Stomach (tissue), 9 donors: Measurements from ENCODE around the gene RNF220. TPM values are rescaled to one million over a fixed set of nuclear protein-coding genes. Genes with fewer than 3 reads are reported as not detected.

ENCODE experiments used
- DNase-seq, 2 donors: peaks; one replicate each; pipeline versions ENCODE4 v3.0.0 to v3.0.0-alpha.2; 2013 to 2019
- H3K27ac ChIP-seq, 5 donors: fragments of 200-600 bp in 4 of 5; sonication (generic) in 4 of 5; one replicate each; pipeline ENCODE4 v1.5.1; 2013 to 2019; ENCODE audit warnings: mild to moderate bottlenecking in 1 of 5, moderate library complexity in 1 of 5
- H3K27me3 ChIP-seq, 3 donors: fragments of 200-600 bp; sonication (generic); one replicate each; pipeline ENCODE4 v1.5.1; 2017 to 2019; ENCODE audit warnings: mixed run types in 1 of 3
- H3K36me3 ChIP-seq, 4 donors: fragments of 200-600 bp; sonication (generic); 1 replicate in 3 of 4; 2 replicates in 1 of 4; pipeline ENCODE4 v1.5.1; 2016 to 2019
- H3K4me1 ChIP-seq, 4 donors: fragments of 200-600 bp; sonication (generic); one replicate each; pipeline ENCODE4 v1.5.1; 2016 to 2019
- H3K4me3 ChIP-seq, 4 donors: fragments of 200-600 bp; sonication (generic) in 3 of 4; one replicate each; pipeline ENCODE4 v1.5.1; 2016 to 2019; ENCODE audit warnings: mild to moderate bottlenecking in 1 of 4
- H3K9me3 ChIP-seq, 4 donors: fragments of 200-600 bp; sonication (generic); one replicate each; pipeline ENCODE4 v1.5.1; 2016 to 2019
- EP300 ChIP-seq: sonication (generic); formaldehyde crosslinking; IDR thresholded peaks from one replicate; pipeline ENCODE4 v1.6.1; 2017; ENCODE audit warnings: antibody characterized with exemption
- POLR2A ChIP-seq, 4 donors: fragments of 450-650 bp; IDR thresholded peaks; one replicate each; pipeline ENCODE4 v1.6.1; 2016; ENCODE audit warnings: antibody characterized with exemption in 4 of 4, control low read depth in 2 of 4, mild to moderate bottlenecking in 1 of 4, moderate library complexity in 1 of 4
- POLR2AphosphoS5 ChIP-seq, 3 donors: sonication (generic); formaldehyde crosslinking; IDR thresholded peaks; one replicate each; pipeline ENCODE4 v1.6.1; 2016; ENCODE audit warnings: antibody characterized with exemption in 3 of 3
- WGBS, 5 donors: extraction: QIAGEN DNeasy Blood & Tissue Kit in 3 of 5; methylation state at CpG; one replicate each; pipeline versions ENCODE4 v1.1.5 to v1.1.7; 2013 to 2018; 5-methylcytosine and 5-hydroxymethylcytosine counted together
- intact Hi-C: fragments of 100-400 bp; cut with DNase I; formaldehyde crosslinking; loops from one replicate; pipeline ENCODE4 v1.15.1; 2023; ENCODE audit warnings: low total_unique reads
- polyA plus RNA-seq, 3 donors: library from polyadenylated mRNA; stranded (reverse); fragments of 200-250 nt; gene quantifications; one replicate each; pipeline ENCODE4 v1.2.3, GENCODE V29; 2013
- total RNA-seq, 5 donors: library from RNA; depleted of rRNA; stranded (reverse); fragments of >200 nt; gene quantifications; one replicate each; pipeline versions ENCODE4 v1.1.0 to v1.2.3, GENCODE V29; 2014 to 2016
- TF ChIP-seq, protein P1 (sequence below), 7 experiments: fragments of 450-650 bp in 4 of 7; fragments of 200-600 bp in 3 of 7; sonication (generic) in 3 of 7; IDR thresholded peaks; one replicate each; pipeline ENCODE4 v1.5.1; 2016 to 2019; ENCODE audit warnings: antibody characterized with exemption in 7 of 7, control low read depth in 2 of 7, mild to moderate bottlenecking in 1 of 7
- donor health status: healthy with polysubstance abuse.
- donor health status: Bipolar disorder and iron deficiency.
- donor health status: healthy.

RNF220 gene
- total and polyA plus RNA-seq, 8 donors, result 21.0 to 207 (median 47.2) TPM

DNA sequence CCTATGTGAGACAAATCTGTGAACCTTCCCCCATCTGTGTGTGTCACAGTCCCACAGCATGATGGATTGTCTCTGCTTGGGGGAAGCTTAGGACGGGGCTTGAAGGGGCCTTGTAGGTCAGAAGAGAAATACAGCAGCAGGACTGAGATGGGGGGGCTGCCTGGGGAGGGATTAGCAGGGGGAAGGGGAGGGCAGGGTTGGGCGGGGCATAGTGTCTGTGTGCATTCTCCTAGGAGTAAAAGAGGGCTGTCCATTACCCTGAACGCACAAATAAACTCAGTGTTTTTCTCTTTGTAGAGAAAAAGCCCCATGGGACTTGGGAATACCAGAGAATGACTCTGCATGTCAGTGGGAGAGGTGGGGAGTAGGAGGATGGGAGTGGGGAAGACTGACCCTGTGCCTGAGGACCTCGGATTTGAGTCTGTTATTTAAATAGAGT lies 16.4 kb downstream of the RNF220 start:
- intact Hi-C loops, result no loop called here
- DNase-seq, result no peak
- H3K4me3 ChIP-seq, result no peak overlapping the region
- H3K4me1 ChIP-seq, result peaks cover 10 to 34% (median 27%) of the 10 kb centered on the region in 4 donors
- 34 to 57% (median 48%) methylated on average over 4 of the region's 4 CpGs for WGBS, 5 donors
- peak overlapping the region in 1 of 5 donors; percentile 4 for H3K27ac ChIP-seq
- peaks cover 14 to 95% (median 64%) of the 10 kb centered on the region in 3 donors for H3K27me3 ChIP-seq
- H3K36me3 ChIP-seq, result no peaks in the 10 kb centered on the region
- TF ChIP-seq EP300, result no peak
- TF ChIP-seq, protein P1, sequence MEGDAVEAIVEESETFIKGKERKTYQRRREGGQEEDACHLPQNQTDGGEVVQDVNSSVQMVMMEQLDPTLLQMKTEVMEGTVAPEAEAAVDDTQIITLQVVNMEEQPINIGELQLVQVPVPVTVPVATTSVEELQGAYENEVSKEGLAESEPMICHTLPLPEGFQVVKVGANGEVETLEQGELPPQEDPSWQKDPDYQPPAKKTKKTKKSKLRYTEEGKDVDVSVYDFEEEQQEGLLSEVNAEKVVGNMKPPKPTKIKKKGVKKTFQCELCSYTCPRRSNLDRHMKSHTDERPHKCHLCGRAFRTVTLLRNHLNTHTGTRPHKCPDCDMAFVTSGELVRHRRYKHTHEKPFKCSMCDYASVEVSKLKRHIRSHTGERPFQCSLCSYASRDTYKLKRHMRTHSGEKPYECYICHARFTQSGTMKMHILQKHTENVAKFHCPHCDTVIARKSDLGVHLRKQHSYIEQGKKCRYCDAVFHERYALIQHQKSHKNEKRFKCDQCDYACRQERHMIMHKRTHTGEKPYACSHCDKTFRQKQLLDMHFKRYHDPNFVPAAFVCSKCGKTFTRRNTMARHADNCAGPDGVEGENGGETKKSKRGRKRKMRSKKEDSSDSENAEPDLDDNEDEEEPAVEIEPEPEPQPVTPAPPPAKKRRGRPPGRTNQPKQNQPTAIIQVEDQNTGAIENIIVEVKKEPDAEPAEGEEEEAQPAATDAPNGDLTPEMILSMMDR (IDR thresholded peaks at IDR 0.05), result no peak
- no peak for TF ChIP-seq POLR2AphosphoS5 (IDR thresholded peaks at IDR 0.05)
- TF ChIP-seq POLR2A (IDR thresholded peaks at IDR 0.05), result no peak
- no peaks in the 10 kb centered on the region for H3K9me3 ChIP-seq

DNA sequence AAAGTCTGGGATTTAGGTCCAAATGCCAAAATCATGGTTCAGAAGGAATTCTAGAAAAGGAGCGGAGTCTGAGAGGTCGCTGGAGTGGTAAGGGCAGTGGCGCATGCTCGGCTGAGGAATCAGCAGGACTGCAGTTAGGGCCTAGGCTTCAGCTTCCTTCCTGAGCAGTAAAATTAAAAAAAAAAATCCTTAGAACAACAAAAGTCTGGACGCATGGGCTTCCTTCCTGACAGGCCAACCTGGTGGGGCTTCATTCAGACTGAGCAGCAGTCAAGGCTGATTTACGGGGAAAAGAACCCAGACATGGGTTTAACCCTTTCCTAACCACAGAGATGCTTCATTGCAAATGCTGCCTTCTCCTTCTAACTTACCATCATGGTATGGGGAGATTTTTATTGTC lies 17.1 kb downstream of the RNF220 start:
- 54 to 82% (median 57%) methylated on average over 6 of the region's 6 CpGs for WGBS, 5 donors

DNA sequence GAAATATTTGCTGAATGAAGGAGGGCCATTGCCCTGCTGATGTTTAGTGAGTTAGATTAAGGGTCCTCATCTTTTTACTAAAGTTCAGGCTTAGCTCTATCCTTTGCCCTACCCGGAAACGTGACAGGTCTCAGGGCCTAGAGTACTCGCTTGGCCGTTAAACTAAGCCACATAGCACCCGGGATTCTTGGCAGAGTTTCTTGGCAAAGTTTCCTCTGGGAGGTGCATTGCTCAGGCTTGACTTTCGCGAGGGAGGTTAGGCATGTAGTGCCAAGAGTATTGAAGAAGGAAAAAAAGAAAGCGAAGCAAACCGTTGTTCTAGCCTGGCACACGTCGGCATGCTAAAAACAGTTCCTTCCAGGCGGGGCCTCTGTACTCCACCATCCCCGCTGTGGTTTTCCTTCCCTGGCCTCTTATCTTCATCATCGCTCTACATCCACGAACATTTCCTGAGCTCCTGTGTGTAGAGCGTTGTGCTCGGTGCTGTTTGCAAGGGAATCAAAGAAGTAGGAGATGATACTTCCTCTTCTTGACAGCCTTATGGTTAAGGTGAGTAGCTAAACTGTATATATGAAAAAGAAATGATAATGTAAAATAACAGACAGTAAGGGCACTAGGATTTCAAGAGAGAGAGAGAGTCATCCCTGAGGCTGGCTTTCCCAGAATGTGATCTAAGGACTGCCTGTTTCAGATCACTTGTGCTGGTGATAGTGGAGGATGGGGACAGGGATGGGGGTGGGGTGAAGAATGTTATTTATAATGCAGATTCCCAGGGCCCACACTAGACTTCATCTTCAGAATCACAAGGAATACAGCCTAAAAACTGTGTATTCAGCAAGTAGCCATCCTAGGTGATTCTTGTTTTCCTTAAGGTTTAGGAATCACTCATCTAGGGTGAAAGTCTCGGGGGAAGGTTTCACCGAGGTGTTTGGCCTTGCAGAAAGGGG lies 18.8 kb downstream of the RNF220 start:
- peak overlapping the region in 1 of 4 donors; percentile 10 for H3K4me3 ChIP-seq
- no peaks in the 10 kb centered on the region for H3K9me3 ChIP-seq
- peaks cover 0 to 95% (median 55%) of the 10 kb centered on the region in 3 donors for H3K27me3 ChIP-seq
- TF ChIP-seq, protein P1 (IDR thresholded peaks at IDR 0.05), result no peak
- TF ChIP-seq POLR2AphosphoS5 (IDR thresholded peaks at IDR 0.05), result peak in 2 of 3 donors; percentile 32 to 54
- no peak for TF ChIP-seq POLR2A (IDR thresholded peaks at IDR 0.05)
- TF ChIP-seq EP300, result no peak
- no peaks in the 10 kb centered on the region for H3K36me3 ChIP-seq
- H3K27ac ChIP-seq, result peak overlapping the region in 3 of 5 donors; percentile 7 to 29 (median 25)
- H3K4me1 ChIP-seq, result peaks cover 0 to 17% (median 13%) of the 10 kb centered on the region in 4 donors
- intact Hi-C loops, result no loop called here
- 12 to 15% (median 15%) methylated on average over 19 of the region's 19 CpGs for WGBS, 5 donors
- DNase-seq, result peak; percentile 67 to 87

More for the DNA sequence above, 17.1 kb downstream of the RNF220 start:
- Histone ChIP-seq H3K9me3 (no peaks in the 10 kb centered on the region), H3K4me3 (no peak overlapping the region), H3K27me3 (peaks cover 12 to 95% (median 62%) of the 10 kb centered on the region in 3 donors), H3K36me3 (no peaks in the 10 kb centered on the region), H3K4me1 (peaks cover 9 to 31% (median 26%) of the 10 kb centered on the region in 4 donors), H3K27ac (peak overlapping the region in 1 of 5 donors; percentile 4)
- intact Hi-C loops, result no loop called here
- DNase-seq, result peak in 1 of 2 donors; percentile 29
- TF ChIP-seq EP300, result no peak
- TF ChIP-seq, protein P1 (IDR thresholded peaks at IDR 0.05), result no peak
- no peak for TF ChIP-seq POLR2AphosphoS5 (IDR thresholded peaks at IDR 0.05)
- no peak for TF ChIP-seq POLR2A (IDR thresholded peaks at IDR 0.05)

DNA sequence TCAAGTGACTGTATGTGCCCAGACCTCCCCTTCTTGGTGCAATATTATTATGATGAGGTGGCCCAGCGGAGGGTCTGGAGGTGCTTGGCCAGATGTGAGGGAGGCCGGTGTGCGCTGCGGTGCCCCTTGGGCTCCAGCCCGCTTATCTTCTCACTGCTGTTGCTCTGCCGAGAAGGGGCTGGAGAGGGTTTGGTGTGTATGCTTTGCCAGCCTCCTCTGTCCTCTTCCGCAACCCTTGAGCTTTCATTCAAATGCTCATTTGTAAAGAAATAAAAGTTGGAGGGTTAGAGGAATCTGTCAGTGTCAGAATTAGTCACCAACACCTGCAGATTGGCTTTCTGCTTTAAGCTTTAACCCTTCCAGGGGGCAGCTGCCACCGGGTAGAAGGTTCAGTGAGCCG lies 19.7 kb downstream of the RNF220 start:
- Histone ChIP-seq H3K4me1 (peaks cover 0 to 17% (median 13%) of the 10 kb centered on the region in 4 donors), H3K36me3 (no peaks in the 10 kb centered on the region), H3K27ac (no peak overlapping the region), H3K27me3 (peaks cover 0 to 95% (median 54%) of the 10 kb centered on the region in 3 donors), H3K9me3 (no peaks in the 10 kb centered on the region), H3K4me3 (no peak overlapping the region)
- WGBS, 5 donors, result 70 to 86% (median 79%) methylated on average over 9 of the region's 9 CpGs
- intact Hi-C loops, result no loop called here
- no peak for TF ChIP-seq POLR2AphosphoS5 (IDR thresholded peaks at IDR 0.05)
- TF ChIP-seq, protein P1 (IDR thresholded peaks at IDR 0.05), result no peak
- TF ChIP-seq POLR2A (IDR thresholded peaks at IDR 0.05), result no peak
- TF ChIP-seq EP300, result no peak
- DNase-seq, result no peak
